OCI-LY7 (cell line): Measurements from ENCODE around the gene KCNK15.

Source experiments
- CTCF ChIP-seq: fragments of 200-600 bp; sonication (generic); conservative IDR thresholded peaks from 2 replicates; pipeline ENCODE4 v1.5.1; 2014; ENCODE audit warnings: mild to moderate bottlenecking, antibody characterized with exemption, low read length, moderate library complexity, mixed read lengths
- EZH2phosphoT487 ChIP-seq: fragments of 200-600 bp; sonication (generic); IDR thresholded peaks from 2 replicates; pipeline ENCODE4 v1.6.1; 2018; ENCODE audit warnings: low read depth, borderline replicate concordance, mild to moderate bottlenecking, mixed run types, antibody characterized with exemption, low read length, moderate library complexity, mixed read lengths

- no peak for TF ChIP-seq CTCF
- TF ChIP-seq EZH2phosphoT487: no peak
These were observed 16.9 kb downstream of the KCNK15 start for GRCh38 chr20:44762466-44763140.
